GM21390 (cell line): ENCODE data around the gene SEMA3F.
"Not testable (repeated sequence)": the region's sequence is repeated elsewhere in the genome, so short reads cannot be mapped to it uniquely, and the experiment has no call there.

Experiments used
- ATAC-seq: cut with Tn5 transposase; IDR thresholded peaks from one replicate; pipeline ENCODE4 v1.9.1; 2021; ENCODE audit not compliant: unreplicated experiment

Gene SEMA3F

DNA sequence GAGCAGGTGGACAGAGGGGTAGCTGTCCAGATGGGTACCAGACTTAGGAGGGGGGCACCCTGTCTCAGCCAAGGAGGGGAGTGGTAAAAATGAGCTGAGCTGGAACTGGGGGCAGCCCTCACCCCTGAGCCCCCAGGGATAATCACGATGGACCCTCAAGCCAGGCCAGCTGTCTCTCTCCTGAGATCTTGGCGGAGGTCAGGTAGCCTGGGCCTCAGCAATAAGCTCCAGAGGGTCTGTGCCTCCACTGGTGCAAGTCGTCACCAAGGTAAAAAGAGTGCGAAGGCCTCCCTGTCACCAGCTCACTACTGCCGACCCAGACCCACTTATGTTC lies 55.0 kb downstream of the SEMA3F start:
- no peak for ATAC-seq

GRCh38 chr3:50210510-50211367 lies 55.6 kb downstream of the SEMA3F start:
- ATAC-seq = no peak

DNA sequence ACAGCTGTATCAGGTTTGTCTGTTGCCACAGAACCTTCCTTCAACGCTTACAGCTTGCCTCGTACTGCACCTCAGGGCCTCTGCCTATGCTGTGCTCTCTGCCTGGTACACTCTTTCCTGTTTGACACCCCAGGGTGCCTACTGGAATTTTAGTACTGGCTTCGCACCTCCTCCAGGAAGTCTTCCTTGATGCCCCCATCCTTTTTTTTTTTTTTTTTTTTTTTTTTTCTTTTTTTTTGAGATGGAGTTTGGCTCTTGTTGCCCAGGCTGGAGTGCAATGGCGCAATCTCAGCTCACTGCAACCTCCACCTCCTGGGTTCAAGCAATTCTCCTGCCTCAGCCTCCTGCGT lies 56.2 kb downstream of the SEMA3F start:
- ATAC-seq = not testable (repeated sequence)

GRCh38 chr3:50211930-50212329 lies 56.8 kb downstream of the SEMA3F start:
- ATAC-seq = no peak

DNA sequence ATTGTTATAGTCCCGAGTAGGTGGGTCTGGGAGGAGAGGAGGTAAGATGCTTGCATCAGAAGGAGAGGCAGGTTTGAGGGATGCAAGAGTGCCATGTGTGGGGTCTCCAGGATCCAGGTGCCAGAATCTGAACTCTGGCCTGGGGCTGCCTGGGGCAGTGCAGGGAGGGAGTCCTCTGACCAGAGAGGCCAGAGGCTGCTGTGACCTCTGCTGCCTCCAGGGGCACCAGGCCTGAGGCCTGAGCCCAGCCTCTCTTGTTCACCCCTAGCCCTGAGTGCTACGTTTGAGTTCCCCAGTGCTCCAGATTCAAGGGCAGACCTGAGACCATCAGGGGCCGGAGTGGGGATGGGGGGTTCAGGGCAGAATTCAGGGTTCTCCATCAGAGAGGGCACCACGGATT lies 57.4 kb downstream of the SEMA3F start:
- ATAC-seq = no peak

- ATAC-seq = no peak
Observed at GRCh38 chr3:50212971-50213370, 57.8 kb downstream of the SEMA3F start.

DNA sequence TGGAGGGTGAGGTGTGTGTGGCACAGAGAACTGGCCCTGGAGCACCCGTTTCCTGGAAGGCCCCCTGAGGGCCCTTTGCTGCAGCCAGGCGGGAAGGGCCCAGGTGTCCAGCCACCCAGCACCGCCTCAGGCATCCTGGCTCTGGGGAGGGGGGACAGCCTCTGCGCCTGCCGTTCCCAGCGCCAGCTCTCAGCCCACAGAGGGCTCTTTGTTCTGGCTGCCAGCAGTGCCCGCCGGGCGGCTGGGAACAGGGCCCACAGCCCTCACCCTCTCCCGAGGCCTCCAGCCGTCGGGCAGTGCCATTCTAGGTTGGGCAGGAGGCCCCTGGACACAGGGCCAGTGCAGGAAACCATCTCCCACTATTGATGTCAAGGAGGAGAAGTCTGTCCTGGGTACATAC lies 58.2 kb downstream of the SEMA3F start:
- no peak for ATAC-seq

- no peak for ATAC-seq
Observed at GRCh38 chr3:50214824-50215223, 59.7 kb downstream of the SEMA3F start.

- ATAC-seq = no peak
Observed at GRCh38 chr3:50215529-50215928, 60.4 kb downstream of the SEMA3F start.

GRCh38 chr3:50217681-50218080 lies 62.6 kb downstream of the SEMA3F start:
- ATAC-seq = no peak

- no peak for ATAC-seq
Observed at GRCh38 chr3:50218448-50218847, 63.3 kb downstream of the SEMA3F start.

GRCh38 chr3:50219285-50219684 lies 64.2 kb downstream of the SEMA3F start:
- ATAC-seq = no peak

DNA sequence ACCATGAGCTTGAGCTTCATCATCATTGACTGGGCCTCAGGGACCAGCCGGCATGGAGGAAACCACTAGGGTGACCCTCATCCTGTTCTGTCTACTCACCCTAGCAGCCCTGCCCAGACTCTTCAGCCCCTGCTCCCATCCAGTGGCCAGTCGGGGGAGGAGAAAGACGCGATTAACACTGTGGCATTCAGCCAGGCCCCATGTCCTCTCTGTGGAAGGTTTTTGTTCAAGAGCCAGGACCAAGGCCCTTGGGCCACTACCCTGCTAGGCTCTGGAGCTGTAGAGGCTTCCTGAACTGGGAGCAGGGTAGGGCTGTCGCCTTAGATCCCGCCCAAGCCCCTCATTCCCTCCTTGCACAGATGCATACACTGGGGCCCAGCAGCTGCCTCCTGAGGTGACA lies 65.0 kb downstream of the SEMA3F start:
- no peak for ATAC-seq

DNA sequence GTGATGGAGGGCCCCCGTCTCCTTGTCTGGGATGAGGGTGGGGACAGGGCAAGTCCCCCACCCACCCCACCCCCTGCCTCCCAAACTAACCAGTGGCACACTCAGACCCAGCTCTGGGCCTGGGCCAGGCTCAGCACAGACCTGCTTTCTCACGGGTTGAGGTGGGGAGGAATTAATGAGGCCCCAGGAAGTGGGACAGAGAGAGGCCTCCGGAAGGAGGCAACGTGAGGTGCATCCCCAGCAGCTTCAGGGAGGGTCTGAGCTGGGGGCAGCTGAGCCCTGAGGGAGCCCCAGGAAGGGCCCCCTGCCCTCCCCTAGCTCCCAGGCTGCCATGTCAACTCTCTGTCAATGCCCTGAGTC lies 65.9 kb downstream of the SEMA3F start:
- no peak for ATAC-seq

DNA sequence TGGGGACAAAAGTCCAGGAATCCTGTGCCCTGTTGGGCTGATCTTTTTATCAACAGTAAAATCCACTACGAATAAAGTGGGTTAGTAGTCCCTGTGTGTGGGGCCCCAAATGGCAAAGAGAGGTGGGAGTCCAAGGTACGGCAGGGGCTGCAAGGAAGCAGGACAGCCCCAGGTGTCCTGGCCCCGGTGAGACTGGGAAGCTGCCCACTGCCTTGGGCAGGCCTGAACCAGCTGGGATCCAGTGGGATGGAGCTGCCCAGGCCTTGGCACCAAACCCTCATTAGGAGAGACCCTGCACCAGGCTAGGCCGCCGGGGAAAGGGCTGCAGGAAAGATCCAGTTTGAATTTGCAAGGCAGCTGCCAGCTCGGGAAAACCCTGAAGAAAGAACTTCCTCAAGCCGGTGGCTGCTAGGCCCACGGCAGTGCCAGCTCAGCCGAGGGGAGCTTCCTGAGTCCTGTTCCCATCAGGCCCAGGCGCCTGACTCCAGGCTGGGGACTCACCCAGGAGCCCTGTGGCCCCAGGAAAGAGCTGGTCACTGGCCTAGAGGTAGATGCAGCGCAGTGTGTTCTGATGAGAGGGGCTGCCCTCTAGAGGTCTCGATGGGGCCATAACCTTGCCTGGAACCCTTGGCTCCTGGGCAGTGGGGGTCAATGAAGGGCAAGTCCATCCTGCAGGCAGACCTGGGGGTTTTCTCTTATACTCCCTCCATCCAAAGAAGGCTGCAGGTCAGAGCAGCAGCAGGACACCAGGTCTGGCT lies 66.5 kb downstream of the SEMA3F start:
- ATAC-seq = no peak

DNA sequence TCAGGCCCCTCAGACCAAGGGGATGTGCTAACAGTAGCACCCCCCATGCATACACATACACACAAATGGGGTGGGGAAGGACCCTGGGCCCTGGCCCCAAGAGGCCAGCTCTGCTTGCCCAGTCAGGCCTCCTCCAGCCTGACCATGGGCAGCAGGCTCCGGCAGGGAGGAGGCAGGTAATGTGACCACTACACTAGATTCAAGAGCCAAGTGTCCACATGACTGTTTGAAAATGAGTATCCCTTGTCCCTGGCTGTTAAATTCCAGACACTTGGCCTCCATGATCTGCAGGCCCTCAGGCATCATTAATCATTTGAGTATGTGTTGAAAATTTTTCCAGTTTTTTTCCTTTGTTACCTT lies 67.0 kb downstream of the SEMA3F start:
- ATAC-seq = no peak

- no peak for ATAC-seq
Observed at GRCh38 chr3:50224639-50225038, 69.5 kb downstream of the SEMA3F start.

DNA sequence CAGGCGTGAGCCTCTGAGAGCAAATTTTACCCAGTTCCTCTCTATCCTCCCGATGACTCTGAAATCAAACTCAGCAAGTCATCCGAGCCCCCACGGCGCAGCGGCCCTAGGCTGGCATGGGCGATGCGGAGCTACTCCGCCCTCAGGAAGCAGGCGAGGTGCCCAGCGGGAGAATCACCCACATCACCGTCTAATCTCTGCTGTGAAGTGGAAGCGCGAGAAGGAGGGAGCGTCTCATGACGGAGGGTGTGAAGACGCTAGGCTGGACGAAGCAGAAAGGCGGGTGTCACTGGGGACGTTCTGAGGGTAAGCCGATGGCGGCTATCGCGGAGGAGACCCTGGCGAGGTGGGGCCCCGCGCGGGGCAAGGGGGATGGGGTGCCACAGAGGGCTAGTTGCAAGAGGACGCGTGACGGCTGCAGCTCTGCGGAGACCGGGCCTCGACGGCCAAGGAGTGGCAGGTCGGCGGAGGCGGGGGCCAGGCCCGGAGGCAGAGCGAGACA lies 71.8 kb downstream of the SEMA3F start:
- peak; percentile 9 for ATAC-seq

DNA sequence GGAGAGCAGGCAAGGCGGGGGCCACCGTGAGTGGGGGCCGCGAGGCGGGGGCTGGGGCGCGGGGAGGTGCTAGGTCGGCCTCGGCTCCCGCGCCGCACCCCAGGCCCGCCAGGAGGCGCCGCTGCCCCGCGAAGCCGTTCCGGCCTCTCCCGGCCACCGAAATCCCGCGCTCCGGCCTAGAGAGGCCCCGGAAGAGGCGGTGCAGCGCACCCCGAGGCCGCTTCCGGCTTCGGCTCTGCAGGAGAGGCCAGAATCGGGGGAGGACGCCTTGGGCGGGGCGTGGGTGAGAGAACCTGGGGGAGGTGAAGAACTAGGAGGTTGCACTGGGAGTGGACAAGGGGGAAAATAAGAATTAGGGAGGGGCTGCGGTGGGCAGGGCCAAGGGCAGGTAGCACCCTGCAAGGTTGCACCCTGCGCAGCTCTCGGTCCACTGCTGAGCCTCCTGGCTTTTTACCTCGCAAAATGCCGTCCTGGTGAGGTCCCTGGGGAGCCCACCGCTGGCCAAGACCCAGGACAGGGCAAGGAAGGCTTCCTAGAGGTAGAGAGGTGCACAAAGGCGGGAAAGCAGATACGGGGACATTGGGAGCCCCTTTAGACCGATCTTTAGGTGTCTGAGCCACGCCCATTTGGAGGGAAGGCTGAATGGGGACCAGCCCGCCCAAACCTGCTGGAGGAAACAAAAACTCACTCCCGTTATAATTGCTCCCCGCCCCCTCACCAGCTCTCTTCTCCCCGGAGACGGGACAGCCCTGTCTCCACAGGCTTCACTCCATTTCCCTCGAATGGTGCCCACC lies 72.5 kb downstream of the SEMA3F start:
- peak; percentile 84 for ATAC-seq

DNA sequence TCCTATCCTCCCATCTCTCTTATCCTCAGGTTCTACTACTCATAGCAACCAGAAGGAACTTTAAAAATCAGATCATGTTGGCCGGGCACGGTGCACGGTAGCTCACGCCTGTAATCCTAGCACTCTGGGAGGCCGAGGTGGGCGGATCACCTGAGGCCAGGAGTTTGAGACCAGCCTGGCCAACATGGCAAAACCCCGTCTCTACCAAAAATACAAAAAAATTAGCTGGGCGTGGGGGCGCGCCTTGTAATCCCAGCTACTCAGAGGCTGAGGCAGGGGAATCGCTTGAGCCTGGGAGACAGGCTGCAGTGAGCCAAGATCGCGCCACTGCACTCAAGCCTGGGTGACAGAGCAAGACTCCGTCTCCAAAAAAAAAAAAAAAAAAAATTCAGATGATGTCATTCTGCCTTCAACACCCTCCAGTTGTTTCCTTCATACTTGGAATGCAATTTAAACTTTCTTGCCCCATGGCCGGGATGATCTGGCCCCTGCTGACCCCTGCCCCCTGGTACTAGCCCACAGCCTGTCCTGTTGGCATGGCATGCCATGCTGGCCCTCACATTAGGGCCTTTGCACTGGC lies 73.2 kb downstream of the SEMA3F start:
- ATAC-seq = not testable (repeated sequence)

- no peak for ATAC-seq
Observed at GRCh38 chr3:50229490-50229889, 74.4 kb downstream of the SEMA3F start.
